GM18502 (cell line): ENCODE data around the gene GRK5.

Experiments used
- ATAC-seq: cut with Tn5 transposase; IDR thresholded peaks from one replicate; pipeline ENCODE4 v1.9.1; 2021; ENCODE audit warnings: mild to moderate bottlenecking; ENCODE audit not compliant: unreplicated experiment, poor library complexity

The GRK5 gene

GRCh38 chr10:119197921-119198320 is 9.4 kb upstream of the GRK5 start:
- ATAC-seq = no peak

- ATAC-seq = no peak
Observed at GRCh38 chr10:119198438-119198837, 8.9 kb upstream of the GRK5 start.

- peak; percentile 54 for ATAC-seq
Observed at GRCh38 chr10:119199231-119199992, 8.0 kb upstream of the GRK5 start.

GRCh38 chr10:119201233-119201632 is 6.1 kb upstream of the GRK5 start:
- no peak for ATAC-seq

- ATAC-seq = no peak
Observed at GRCh38 chr10:119203006-119203405, 4.4 kb upstream of the GRK5 start.

GRCh38 chr10:119205894-119206602 is 1.3 kb upstream of the GRK5 start:
- peak; percentile 23 for ATAC-seq

- ATAC-seq = peak; percentile 58
Observed at GRCh38 chr10:119206603-119207365, 587 bp upstream of the GRK5 start.

- peak; percentile 3 for ATAC-seq
Observed at GRCh38 chr10:119207713-119208552, 562 bp downstream of the GRK5 start.

- no peak for ATAC-seq
Observed at GRCh38 chr10:119208553-119208940, 1.2 kb downstream of the GRK5 start.

GRCh38 chr10:119209035-119209735 is 1.8 kb downstream of the GRK5 start:
- no peak for ATAC-seq

GRCh38 chr10:119209736-119210355 is 2.5 kb downstream of the GRK5 start:
- no peak for ATAC-seq

- ATAC-seq = no peak
Observed at GRCh38 chr10:119210633-119211032, 3.3 kb downstream of the GRK5 start.

- ATAC-seq = no peak
Observed at GRCh38 chr10:119211176-119211575, 3.8 kb downstream of the GRK5 start.

- no peak for ATAC-seq
Observed at GRCh38 chr10:119211625-119212441, 4.5 kb downstream of the GRK5 start.

- no peak for ATAC-seq
Observed at GRCh38 chr10:119215371-119215770, 8.0 kb downstream of the GRK5 start.

GRCh38 chr10:119216127-119216526 is 8.8 kb downstream of the GRK5 start:
- no peak for ATAC-seq

GRCh38 chr10:119217401-119217800 is 10.0 kb downstream of the GRK5 start:
- ATAC-seq = no peak

- ATAC-seq = no peak
Observed at GRCh38 chr10:119217991-119218490, 10.7 kb downstream of the GRK5 start.
